ENCODE results near the gene PRRX2.

The PRRX2 gene

GRCh38 chr9:129762985-129763926 is 97.8 kb downstream of the PRRX2 start:
- no peak overlapping the region for H3K23ac ChIP-seq (ENCODE audit: low read length)
- H3K36me3 ChIP-seq (ENCODE audit: control insufficient read depth, insufficient read depth, low read length), result no peaks in the 10 kb centered on the region
- no peak overlapping the region for H3K4me3 ChIP-seq (ENCODE audit: low read length)
- H3K18ac ChIP-seq (ENCODE audit: low read length), result no peak overlapping the region
- H3K79me1 ChIP-seq (ENCODE audit: low read length), result no peaks in the 10 kb centered on the region
- H2BK15ac ChIP-seq (replicated peaks; ENCODE audit: low read depth), result no peak overlapping the region
- H3K4ac ChIP-seq (ENCODE audit: low read depth, low read length), result no peak overlapping the region
- H4K5ac ChIP-seq (ENCODE audit: low read length), result no peak overlapping the region
- H3K4me2 ChIP-seq (ENCODE audit: low read length), result no peak overlapping the region
- no CpG with 5 or more reads among the region's 13 CpGs for WGBS (ENCODE audit: extremely low coverage, insufficient coverage, low lambda C conversion rate)
- no peak overlapping the region for H2AK5ac ChIP-seq (ENCODE audit: low read length)
- DNase-seq, result no peak
- no peaks in the 10 kb centered on the region for H3K79me2 ChIP-seq (ENCODE audit: control insufficient read depth, insufficient read depth, low read length)
- H3K27me3 ChIP-seq (ENCODE audit: insufficient read depth, low read length, poor library complexity), result no peaks in the 10 kb centered on the region
- H2BK120ac ChIP-seq (ENCODE audit: low read depth, low read length), result no peak overlapping the region
- no peak overlapping the region for H4K8ac ChIP-seq (ENCODE audit: low read depth, low read length)
- H3K9ac ChIP-seq (ENCODE audit: low read length), result no peak overlapping the region
- no peak overlapping the region for H3K27ac ChIP-seq (ENCODE audit: low read depth, low read length)
- H3K4me1 ChIP-seq (ENCODE audit: control insufficient read depth, low read depth, low read length), result peaks cover 1% of the 10 kb centered on the region
- no peak overlapping the region for H3K56ac ChIP-seq (ENCODE audit: low read length)
- H2BK5ac ChIP-seq (ENCODE audit: low read length), result no peak overlapping the region

DNA sequence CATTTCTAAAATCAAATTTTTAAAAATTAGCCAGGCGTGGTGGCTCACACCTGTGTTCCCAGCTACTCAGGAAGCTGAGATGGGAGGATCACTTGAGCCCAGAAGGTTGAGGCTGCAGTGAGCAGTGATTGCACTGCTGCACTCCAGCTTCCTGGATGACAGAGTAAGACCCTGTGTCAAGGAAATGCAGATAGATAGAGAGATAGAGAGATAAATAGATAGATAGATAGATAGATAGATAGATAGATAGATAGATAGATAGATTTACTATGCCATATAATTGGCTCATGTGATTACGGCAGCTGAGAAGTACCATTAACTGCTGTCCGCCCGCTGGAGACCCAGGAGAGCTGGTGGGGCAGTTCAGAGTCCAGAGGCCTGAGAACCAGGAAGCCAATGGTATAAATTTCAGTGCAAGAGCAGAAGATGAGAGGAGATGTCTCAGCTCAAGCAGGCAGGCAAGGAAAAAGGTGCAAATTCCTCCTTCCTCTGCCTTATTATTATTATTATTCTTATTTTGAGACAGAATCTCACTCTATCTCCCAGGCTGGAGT is 100.4 kb downstream of the PRRX2 start:
- no peak overlapping the region for H3K56ac ChIP-seq (ENCODE audit: low read length)
- H3K27me3 ChIP-seq (ENCODE audit: insufficient read depth, low read length, poor library complexity), result no peaks in the 10 kb centered on the region
- H3K4me3 ChIP-seq (ENCODE audit: low read length), result no peak overlapping the region
- H4K8ac ChIP-seq (ENCODE audit: low read depth, low read length), result no peak overlapping the region
- H3K9ac ChIP-seq (ENCODE audit: low read length), result no peak overlapping the region
- H3K79me2 ChIP-seq (ENCODE audit: control insufficient read depth, insufficient read depth, low read length), result no peaks in the 10 kb centered on the region
- H3K4ac ChIP-seq (ENCODE audit: low read depth, low read length), result no peak overlapping the region
- H3K23ac ChIP-seq (ENCODE audit: low read length), result no peak overlapping the region
- H4K5ac ChIP-seq (ENCODE audit: low read length), result no peak overlapping the region
- H3K18ac ChIP-seq (ENCODE audit: low read length), result no peak overlapping the region
- peaks cover 1% of the 10 kb centered on the region for H3K4me1 ChIP-seq (ENCODE audit: control insufficient read depth, low read depth, low read length)
- no CpG with 5 or more reads among the region's 4 CpGs for WGBS (ENCODE audit: extremely low coverage, insufficient coverage, low lambda C conversion rate)
- H2BK120ac ChIP-seq (ENCODE audit: low read depth, low read length), result no peak overlapping the region
- no peak overlapping the region for H2BK5ac ChIP-seq (ENCODE audit: low read length)
- H2AK5ac ChIP-seq (ENCODE audit: low read length), result no peak overlapping the region
- no peak overlapping the region for H3K4me2 ChIP-seq (ENCODE audit: low read length)
- no peaks in the 10 kb centered on the region for H3K79me1 ChIP-seq (ENCODE audit: low read length)
- DNase-seq, result no peak
- H3K36me3 ChIP-seq (ENCODE audit: control insufficient read depth, insufficient read depth, low read length), result no peaks in the 10 kb centered on the region
- no peak overlapping the region for H3K27ac ChIP-seq (ENCODE audit: low read depth, low read length)
- no peak overlapping the region for H2BK15ac ChIP-seq (replicated peaks; ENCODE audit: low read depth)

GRCh38 chr9:129768486-129768885 is 103.0 kb downstream of the PRRX2 start:
- no peak for DNase-seq
- Histone ChIP-seq H3K9ac (ENCODE audit: low read length) (no peak overlapping the region), H3K4me1 (ENCODE audit: control insufficient read depth, low read depth, low read length) (no peaks in the 10 kb centered on the region), H2BK120ac (ENCODE audit: low read depth, low read length) (no peak overlapping the region), H3K4me3 (ENCODE audit: low read length) (no peak overlapping the region), H3K79me1 (ENCODE audit: low read length) (no peaks in the 10 kb centered on the region), H2AK5ac (ENCODE audit: low read length) (no peak overlapping the region), H2BK15ac (replicated peaks; ENCODE audit: low read depth) (no peak overlapping the region), H2BK5ac (ENCODE audit: low read length) (no peak overlapping the region), H3K4me2 (ENCODE audit: low read length) (no peak overlapping the region), H3K23ac (ENCODE audit: low read length) (no peak overlapping the region), H4K8ac (ENCODE audit: low read depth, low read length) (no peak overlapping the region), H3K56ac (ENCODE audit: low read length) (no peak overlapping the region), H3K27me3 (ENCODE audit: insufficient read depth, low read length, poor library complexity) (no peaks in the 10 kb centered on the region), H4K5ac (ENCODE audit: low read length) (no peak overlapping the region), H3K4ac (ENCODE audit: low read depth, low read length) (no peak overlapping the region), H3K18ac (ENCODE audit: low read length) (no peak overlapping the region), H3K36me3 (ENCODE audit: control insufficient read depth, insufficient read depth, low read length) (no peaks in the 10 kb centered on the region), H3K79me2 (ENCODE audit: control insufficient read depth, insufficient read depth, low read length) (no peaks in the 10 kb centered on the region), H3K27ac (ENCODE audit: low read depth, low read length) (no peak overlapping the region)
- WGBS (ENCODE audit: extremely low coverage, insufficient coverage, low lambda C conversion rate), result no CpG with 5 or more reads among the region's 6 CpGs

GRCh38 chr9:129769669-129770068 is 104.2 kb downstream of the PRRX2 start:
- Histone ChIP-seq H3K36me3 (ENCODE audit: control insufficient read depth, insufficient read depth, low read length) (no peaks in the 10 kb centered on the region), H3K4me3 (ENCODE audit: low read length) (no peak overlapping the region), H3K4ac (ENCODE audit: low read depth, low read length) (no peak overlapping the region), H3K27me3 (ENCODE audit: insufficient read depth, low read length, poor library complexity) (no peaks in the 10 kb centered on the region), H2BK120ac (ENCODE audit: low read depth, low read length) (no peak overlapping the region), H3K79me2 (ENCODE audit: control insufficient read depth, insufficient read depth, low read length) (no peaks in the 10 kb centered on the region), H2AK5ac (ENCODE audit: low read length) (no peak overlapping the region), H3K4me2 (ENCODE audit: low read length) (no peak overlapping the region), H3K27ac (ENCODE audit: low read depth, low read length) (no peak overlapping the region), H3K9ac (ENCODE audit: low read length) (no peak overlapping the region), H3K56ac (ENCODE audit: low read length) (no peak overlapping the region), H4K8ac (ENCODE audit: low read depth, low read length) (no peak overlapping the region), H4K5ac (ENCODE audit: low read length) (no peak overlapping the region), H2BK15ac (replicated peaks; ENCODE audit: low read depth) (no peak overlapping the region), H3K79me1 (ENCODE audit: low read length) (no peaks in the 10 kb centered on the region), H3K23ac (ENCODE audit: low read length) (no peak overlapping the region), H3K4me1 (ENCODE audit: control insufficient read depth, low read depth, low read length) (no peaks in the 10 kb centered on the region), H3K18ac (ENCODE audit: low read length) (no peak overlapping the region), H2BK5ac (ENCODE audit: low read length) (no peak overlapping the region)
- WGBS (ENCODE audit: extremely low coverage, insufficient coverage, low lambda C conversion rate), result no CpG with 5 or more reads among the region's 5 CpGs
- DNase-seq, result no peak

- no peak overlapping the region for H2BK15ac ChIP-seq (replicated peaks; ENCODE audit: low read depth)
- no peaks in the 10 kb centered on the region for H3K4me1 ChIP-seq (ENCODE audit: control insufficient read depth, low read depth, low read length)
- H2BK5ac ChIP-seq (ENCODE audit: low read length), result no peak overlapping the region
- H3K56ac ChIP-seq (ENCODE audit: low read length), result no peak overlapping the region
- no peak overlapping the region for H3K27ac ChIP-seq (ENCODE audit: low read depth, low read length)
- no peak overlapping the region for H3K9ac ChIP-seq (ENCODE audit: low read length)
- H3K18ac ChIP-seq (ENCODE audit: low read length), result no peak overlapping the region
- no peak overlapping the region for H3K23ac ChIP-seq (ENCODE audit: low read length)
- no peaks in the 10 kb centered on the region for H3K79me2 ChIP-seq (ENCODE audit: control insufficient read depth, insufficient read depth, low read length)
- H2AK5ac ChIP-seq (ENCODE audit: low read length), result no peak overlapping the region
- no CpG with 5 or more reads among the region's 5 CpGs for WGBS (ENCODE audit: extremely low coverage, insufficient coverage, low lambda C conversion rate)
- H3K79me1 ChIP-seq (ENCODE audit: low read length), result no peaks in the 10 kb centered on the region
- no peak overlapping the region for H4K8ac ChIP-seq (ENCODE audit: low read depth, low read length)
- no peak overlapping the region for H4K5ac ChIP-seq (ENCODE audit: low read length)
- H3K4me2 ChIP-seq (ENCODE audit: low read length), result no peak overlapping the region
- no peak for DNase-seq
- no peaks in the 10 kb centered on the region for H3K36me3 ChIP-seq (ENCODE audit: control insufficient read depth, insufficient read depth, low read length)
- no peak overlapping the region for H2BK120ac ChIP-seq (ENCODE audit: low read depth, low read length)
- H3K27me3 ChIP-seq (ENCODE audit: insufficient read depth, low read length, poor library complexity), result no peaks in the 10 kb centered on the region
- no peak overlapping the region for H3K4me3 ChIP-seq (ENCODE audit: low read length)
- no peak overlapping the region for H3K4ac ChIP-seq (ENCODE audit: low read depth, low read length)
These were observed 105.3 kb downstream of the PRRX2 start for GRCh38 chr9:129770741-129771140.

All from mesendoderm (in vitro differentiated cells).